Liver (tissue), 9 donors: ENCODE results near the gene SMIM14. TPM values are rescaled to one million over a fixed set of nuclear protein-coding genes. Genes with fewer than 3 reads are reported as not detected.

Experiments
- DNase-seq: peaks from one replicate; pipeline ENCODE4 v3.0.0-alpha.2; 2017; ENCODE audit warnings: low spot score
- H3K27ac ChIP-seq, 2 donors: one replicate each; pipeline ENCODE4 v1.7.0; 2013; ENCODE audit warnings: inconsistent platforms in 2 of 2, low read length in 2 of 2, control low read depth in 1 of 2, low read depth in 1 of 2, mild to moderate bottlenecking in 1 of 2
- H3K27me3 ChIP-seq, 4 donors: one replicate each; pipeline versions ENCODE4 v1.6.1 to v1.7.0; 2013; ENCODE audit warnings: low read length in 3 of 4, inconsistent platforms in 1 of 4, mild to moderate bottlenecking in 1 of 4, moderate library complexity in 1 of 4; ENCODE audit not compliant: control insufficient read depth in 4 of 4, insufficient read depth in 4 of 4
- H3K36me3 ChIP-seq, 4 donors: one replicate each; pipeline versions ENCODE4 v1.6.1 to v1.7.0; 2013; ENCODE audit warnings: low read length in 3 of 4, mild to moderate bottlenecking in 3 of 4, low read depth in 1 of 4, moderate library complexity in 1 of 4; ENCODE audit not compliant: control insufficient read depth in 4 of 4, insufficient read depth in 3 of 4
- H3K4me1 ChIP-seq, 4 donors: one replicate each; pipeline versions ENCODE4 v1.6.1 to v1.7.0; 2013; ENCODE audit warnings: low read length in 3 of 4, mild to moderate bottlenecking in 3 of 4, moderate library complexity in 1 of 4; ENCODE audit not compliant: control insufficient read depth in 4 of 4, insufficient read depth in 4 of 4
- H3K4me3 ChIP-seq, 3 donors: one replicate each; pipeline versions ENCODE4 v1.6.1 to v1.7.0; 2013; ENCODE audit warnings: low read length in 3 of 3, control low read depth in 1 of 3, low read depth in 1 of 3, mild to moderate bottlenecking in 1 of 3
- H3K9ac ChIP-seq, 2 donors: one replicate each; pipeline ENCODE4 v1.7.0; 2013; ENCODE audit warnings: low read length in 2 of 2, mild to moderate bottlenecking in 2 of 2, moderate library complexity in 2 of 2, control low read depth in 1 of 2, low read depth in 1 of 2
- H3K9me3 ChIP-seq, 4 donors: one replicate each; pipeline versions ENCODE4 v1.6.1 to v1.7.0; 2013; ENCODE audit warnings: low read length in 3 of 4; ENCODE audit not compliant: control insufficient read depth in 4 of 4
- CTCF ChIP-seq: fragments of 150-350 bp; IDR thresholded peaks from 2 replicates; pipeline ENCODE4 v1.5.1; 2017; ENCODE audit warnings: improper control_type of control experiment, low read depth, low read length; ENCODE audit not compliant: missing input control
- EGR1 ChIP-seq, 2 donors: IDR thresholded peaks; 2 replicates each; pipeline ENCODE4 v1.6.1; 2016 to 2018; ENCODE audit warnings: antibody characterized with exemption in 2 of 2, low read depth in 2 of 2
- FOXA1 ChIP-seq: IDR thresholded peaks from 2 replicates; pipeline ENCODE4 v1.6.1; 2016; ENCODE audit warnings: antibody characterized with exemption
- GABPA ChIP-seq, 2 donors: IDR thresholded peaks in 1 of 2; conservative IDR thresholded peaks in 1 of 2; 2 replicates each; pipeline ENCODE4 v1.6.1; 2016; ENCODE audit warnings: antibody characterized with exemption in 2 of 2, mild to moderate bottlenecking in 1 of 2, moderate library complexity in 1 of 2
- HNF4A ChIP-seq, 2 donors: conservative IDR thresholded peaks; 2 replicates each; pipeline ENCODE4 v1.6.1; 2016; ENCODE audit warnings: antibody characterized with exemption in 2 of 2, mild to moderate bottlenecking in 2 of 2
- HNF4G ChIP-seq: IDR thresholded peaks from 2 replicates; pipeline ENCODE4 v1.6.1; 2016; ENCODE audit warnings: antibody characterized with exemption
- JUND ChIP-seq, 2 donors: IDR thresholded peaks; 2 replicates each; pipeline ENCODE4 v1.6.1; 2016; ENCODE audit warnings: antibody characterized with exemption in 2 of 2
- RAD21 ChIP-seq, 2 donors: IDR thresholded peaks; 2 replicates each; pipeline ENCODE4 v1.6.1; 2016; ENCODE audit warnings: antibody characterized with exemption in 2 of 2, mild to moderate bottlenecking in 2 of 2
- RXRA ChIP-seq, 2 donors: IDR thresholded peaks; 2 replicates each; pipeline ENCODE4 v1.6.1; 2017 to 2018; ENCODE audit warnings: antibody characterized with exemption in 2 of 2, mild to moderate bottlenecking in 1 of 2
- YY1 ChIP-seq: IDR thresholded peaks from 2 replicates; pipeline ENCODE4 v1.6.1; 2016; ENCODE audit warnings: antibody characterized with exemption, mild to moderate bottlenecking
- ZBTB33 ChIP-seq: IDR thresholded peaks from 2 replicates; pipeline ENCODE4 v1.6.1; 2016; ENCODE audit warnings: antibody characterized with exemption
- WGBS: extraction: QIAGEN DNeasy Blood & Tissue Kit; methylation state at CpG from one replicate; pipeline ENCODE4 v1.1.7; 2013; 5-methylcytosine and 5-hydroxymethylcytosine counted together
- polyA plus RNA-seq, 2 donors: library from polyadenylated mRNA; stranded (reverse) in 1 of 2; unstranded in 1 of 2; fragments of 200-250 nt in 1 of 2; fragments of >200 nt in 1 of 2; fragmentation: Nextera tagmentation in 1 of 2; extraction: Ambion mirVana in 1 of 2; gene quantifications; one replicate each; pipeline versions ENCODE4 v1.2.1 to v1.2.3, GENCODE V29; 2013 to 2015
- total RNA-seq, 2 donors: library from RNA; depleted of rRNA; stranded (reverse); fragments of >200 nt; gene quantifications; one replicate each; pipeline ENCODE4 v1.2.3, GENCODE V29; 2014
- donor health status: healthy.
- donor health status: healthy.
- donor health status: healthy.
- donor health status: healthy.
- donor health status: healthy.

SMIM14 gene
- total and polyA plus RNA-seq, 4 donors = 21.1 to 311 (median 91.6) TPM

- no peaks in the 10 kb centered on the region for H3K27me3 ChIP-seq
- H3K4me3 ChIP-seq = peak overlapping the region; percentile 77 to 98 (median 93)
- peaks cover 7 to 30% (median 23%) of the 10 kb centered on the region in 4 donors for H3K4me1 ChIP-seq
- peak overlapping the region; percentile 56 to 96 for H3K9ac ChIP-seq
- WGBS = under 1% methylated on average over 29 of the region's 29 CpGs
- no peaks in the 10 kb centered on the region for H3K9me3 ChIP-seq
- TF ChIP-seq RAD21 (IDR thresholded peaks at IDR 0.05) (peak in 1 of 2 donors; percentile 30), ZBTB33 (no peak)
- peak; percentile 49 for DNase-seq
- H3K27ac ChIP-seq = peak overlapping the region; percentile 95 to 97
- peaks cover 0 to 4% (median under 1%) of the 10 kb centered on the region in 4 donors for H3K36me3 ChIP-seq
Measured at GRCh38 chr4:39637586-39638353, 895 bp downstream of the SMIM14 start.

GRCh38 chr4:39637221-39637585 is 1.5 kb downstream of the SMIM14 start:
- Histone ChIP-seq H3K27ac (peak overlapping the region; percentile 95 to 97), H3K36me3 (peaks cover 0 to 4% (median under 1%) of the 10 kb centered on the region in 4 donors), H3K9ac (peak overlapping the region; percentile 56 to 96), H3K27me3 (no peaks in the 10 kb centered on the region), H3K4me1 (peaks cover 7 to 30% (median 20%) of the 10 kb centered on the region in 4 donors), H3K9me3 (no peaks in the 10 kb centered on the region), H3K4me3 (peak overlapping the region; percentile 77 to 98 (median 93))
- TF ChIP-seq RXRA (IDR thresholded peaks at IDR 0.05) (no peak), HNF4A (conservative IDR thresholded peaks at IDR 0.05) (peak in 1 of 2 donors; percentile 18)
- DNase-seq = no peak
- under 1% methylated on average over 6 of the region's 6 CpGs for WGBS

GRCh38 chr4:39636531-39637184 is 2.0 kb downstream of the SMIM14 start:
- H3K36me3 ChIP-seq = peaks cover 0 to 4% (median under 1%) of the 10 kb centered on the region in 4 donors
- peak overlapping the region; percentile 56 to 96 for H3K9ac ChIP-seq
- no peak for DNase-seq
- peak overlapping the region; percentile 77 to 98 (median 93) for H3K4me3 ChIP-seq
- peaks cover 7 to 30% (median 19%) of the 10 kb centered on the region in 4 donors for H3K4me1 ChIP-seq
- 5% methylated on average over 6 of the region's 6 CpGs for WGBS
- H3K27ac ChIP-seq = peak overlapping the region; percentile 95 to 97
- no peaks in the 10 kb centered on the region for H3K27me3 ChIP-seq
- H3K9me3 ChIP-seq = no peaks in the 10 kb centered on the region
- TF ChIP-seq GABPA (IDR thresholded peaks at IDR 0.05 in 1 of 2, conservative IDR thresholded peaks at IDR 0.05 in 1 of 2) (no peak), HNF4A (conservative IDR thresholded peaks at IDR 0.05) (peak; percentile 69 to 80), JUND (IDR thresholded peaks at IDR 0.05) (no peak), HNF4G (peak; percentile 32)

GRCh38 chr4:39635023-39635422 is 3.6 kb downstream of the SMIM14 start:
- no peak for DNase-seq
- WGBS = 63% methylated on average over 1 of the region's 1 CpG
- Histone ChIP-seq H3K9ac (no peak overlapping the region), H3K27ac (no peak overlapping the region), H3K36me3 (peaks cover 0 to 4% (median under 1%) of the 10 kb centered on the region in 4 donors), H3K4me1 (peaks cover 3 to 25% (median 17%) of the 10 kb centered on the region in 4 donors), H3K4me3 (no peak overlapping the region), H3K27me3 (no peaks in the 10 kb centered on the region), H3K9me3 (no peaks in the 10 kb centered on the region)
- no peak for TF ChIP-seq ZBTB33
- no peak for TF ChIP-seq HNF4A (conservative IDR thresholded peaks at IDR 0.05)
- TF ChIP-seq HNF4G = no peak
- TF ChIP-seq CTCF = no peak
- no peak for TF ChIP-seq JUND (IDR thresholded peaks at IDR 0.05)
- TF ChIP-seq FOXA1 = no peak
- TF ChIP-seq GABPA (IDR thresholded peaks at IDR 0.05 in 1 of 2, conservative IDR thresholded peaks at IDR 0.05 in 1 of 2) = no peak
- no peak for TF ChIP-seq YY1
- no peak for TF ChIP-seq EGR1 (IDR thresholded peaks at IDR 0.05; ENCODE audit: low read depth in 2 of 2)
